Activated CD8-positive, alpha-beta memory T cell treated with anti-CD3 and anti-CD28 coated beads, Interleukin-2, amount 10 ng/mL, durations not matched to agents 7 days and 5 days (primary cell): Measurements from ENCODE around the gene CAMSAP1. TPM values are rescaled to one million over a fixed set of nuclear protein-coding genes. Genes with fewer than 3 reads are reported as not detected.
"Not testable (repeated sequence)": the region's sequence is repeated elsewhere in the genome, so short reads cannot be mapped to it uniquely, and the experiment has no call there.

Experiments used
- ATAC-seq: fragments of 150-1000 bp; cut with Tn5 transposase; one replicate; pipeline ENCODE4 v1.10.0; 2021; ENCODE audit warnings: moderate library complexity
- CTCF ChIA-PET: fragments of 350-600 bp; sonication (Branson Sonifier 250); formaldehyde crosslinking; loops from one replicate; lab custom pipeline; 2021; ENCODE audit warnings: antibody characterized with exemption; lab: Charles Lee
- DNase-seq: peaks from one replicate; pipeline ENCODE4 v3.0.0-alpha.2; 2020
- H3K27ac Mint-ChIP-seq: one replicate; pipeline ENCODE4 v1.8.0; 2021; ENCODE audit warnings: mild to moderate bottlenecking, mixed read lengths
- H3K27me3 Mint-ChIP-seq: one replicate; pipeline ENCODE4 v1.8.0; 2021; ENCODE audit warnings: mixed read lengths
- H3K36me3 Mint-ChIP-seq: one replicate; pipeline ENCODE4 v1.8.0; 2021; ENCODE audit warnings: mild to moderate bottlenecking, mixed read lengths
- H3K4me1 Mint-ChIP-seq: one replicate; pipeline ENCODE4 v1.8.0; 2021; ENCODE audit warnings: mixed read lengths
- H3K4me3 Mint-ChIP-seq: one replicate; pipeline ENCODE4 v1.8.0; 2021; ENCODE audit warnings: mild to moderate bottlenecking, moderate library complexity, mixed read lengths
- H3K9me3 Mint-ChIP-seq: one replicate; pipeline ENCODE4 v1.8.0; 2022; ENCODE audit warnings: low read depth, mixed read lengths
- total RNA-seq, 2 experiments: library from RNA; stranded (reverse); gene quantifications; one replicate each; pipeline ENCODE4 v1.2.3, GENCODE V29; 2021

CAMSAP1 gene
- total RNA-seq: 10 to 100 TPM; 20.3 to 22.7 TPM

- peak; percentile 92 for ATAC-seq
- H3K36me3 Mint-ChIP-seq: peaks cover 41% of the 10 kb centered on the region
- H3K9me3 Mint-ChIP-seq: peaks cover 2% of the 10 kb centered on the region
- DNase-seq: peak; percentile 95
- CTCF ChIA-PET: interaction anchor here (1.0 kb wide), 1 partner anchor 44 kb away, joined by 3 read pairs; no protein-coding TSS in a partner anchor
- H3K27ac Mint-ChIP-seq: peak within 1 kb of the TSS; percentile 53
- H3K4me3 Mint-ChIP-seq: peak within 1 kb of the TSS; percentile 72
- peaks cover 37% of the 10 kb centered on the region for H3K4me1 Mint-ChIP-seq
- H3K27me3 Mint-ChIP-seq: no peaks in the 10 kb centered on the region
These were observed at the start of gene CAMSAP1 for GRCh38 chr9:135907431-135908092. Gene CAMSAP1, minus strand, starts transcription at chr9:135907546. Its CDS starts 387 bp downstream, at chr9:135907159.

- CTCF ChIA-PET: no interaction called here
- no peak for ATAC-seq
- H3K4me3 Mint-ChIP-seq: no peak overlapping the region
These were observed 49.4 kb upstream of the CAMSAP1 start for GRCh38 chr9:135956802-135957174.

GRCh38 chr9:135955934-135956801, 48.8 kb upstream of the CAMSAP1 start:
- Mint-ChIP-seq H3K9me3 (no peaks in the 10 kb centered on the region), H3K4me3 (no peak overlapping the region), H3K27ac (peak overlapping the region; percentile 28), H3K4me1 (peaks cover 9% of the 10 kb centered on the region), H3K27me3 (no peaks in the 10 kb centered on the region), H3K36me3 (peaks cover 10% of the 10 kb centered on the region)
- DNase-seq (no peak), ATAC-seq (no peak)
- CTCF ChIA-PET: interaction anchor here (0.5 to 1.1 kb wide), 2 partner anchors 12 to 84 kb away, joined by 4 to 6 read pairs; no protein-coding TSS in a partner anchor

More at GRCh38 chr9:135956802-135957174, 49.4 kb upstream of the CAMSAP1 start:
- H3K36me3 Mint-ChIP-seq: peaks cover 10% of the 10 kb centered on the region
- H3K27ac Mint-ChIP-seq: no peak overlapping the region
- peaks cover 13% of the 10 kb centered on the region for H3K4me1 Mint-ChIP-seq
- no peaks in the 10 kb centered on the region for H3K9me3 Mint-ChIP-seq
- H3K27me3 Mint-ChIP-seq: no peaks in the 10 kb centered on the region
- no peak for DNase-seq

- DNase-seq (no peak), ATAC-seq (no peak)
- Mint-ChIP-seq H3K4me1 (no peaks in the 10 kb centered on the region), H3K4me3 (no peak overlapping the region), H3K9me3 (no peaks in the 10 kb centered on the region), H3K36me3 (peaks cover 13% of the 10 kb centered on the region), H3K27me3 (no peaks in the 10 kb centered on the region), H3K27ac (no peak overlapping the region)
- CTCF ChIA-PET: interaction anchor here (0.9 kb wide), 1 partner anchor 14 kb away, joined by 3 read pairs; no protein-coding TSS in a partner anchor
These were observed 45.4 kb upstream of the CAMSAP1 start for GRCh38 chr9:135952664-135953206.

GRCh38 chr9:135951889-135952663, 44.7 kb upstream of the CAMSAP1 start:
- DNase-seq (no peak), ATAC-seq (no peak)
- Mint-ChIP-seq H3K4me3 (no peak overlapping the region), H3K27ac (no peak overlapping the region), H3K4me1 (no peaks in the 10 kb centered on the region), H3K9me3 (no peaks in the 10 kb centered on the region), H3K36me3 (peaks cover 13% of the 10 kb centered on the region), H3K27me3 (no peaks in the 10 kb centered on the region)
- CTCF ChIA-PET: interaction anchor here (0.9 kb wide), 1 partner anchor 15 kb away, joined by 3 read pairs; no protein-coding TSS in a partner anchor

GRCh38 chr9:135951310-135951709, 44.0 kb upstream of the CAMSAP1 start:
- CTCF ChIA-PET, H3K27me3 Mint-ChIP-seq, H3K4me1 Mint-ChIP-seq, DNase-seq, H3K27ac Mint-ChIP-seq, H3K4me3 Mint-ChIP-seq, ATAC-seq, H3K9me3 Mint-ChIP-seq: not testable (repeated sequence)
- H3K36me3 Mint-ChIP-seq: peaks cover 12% of the 10 kb centered on the region

GRCh38 chr9:135950841-135951240, 43.5 kb upstream of the CAMSAP1 start:
- CTCF ChIA-PET: interaction anchor here (1.0 kb wide), 1 partner anchor 9 kb away, joined by 3 read pairs; no protein-coding TSS in a partner anchor
- peaks cover 15% of the 10 kb centered on the region for H3K36me3 Mint-ChIP-seq
- not testable (repeated sequence) for H3K4me3 Mint-ChIP-seq, H3K9me3 Mint-ChIP-seq, H3K27ac Mint-ChIP-seq, H3K27me3 Mint-ChIP-seq, DNase-seq, H3K4me1 Mint-ChIP-seq, ATAC-seq

GRCh38 chr9:135950135-135950682, 42.9 kb upstream of the CAMSAP1 start:
- no peak for DNase-seq
- H3K27me3 Mint-ChIP-seq: no peaks in the 10 kb centered on the region
- no peaks in the 10 kb centered on the region for H3K4me1 Mint-ChIP-seq
- CTCF ChIA-PET: interaction anchor here (0.8 to 1.0 kb wide), 2 partner anchors 9 to 47 kb away, joined by 3 read pairs; no protein-coding TSS in a partner anchor
- H3K36me3 Mint-ChIP-seq: peaks cover 21% of the 10 kb centered on the region
- H3K27ac Mint-ChIP-seq: no peak overlapping the region
- H3K4me3 Mint-ChIP-seq: no peak overlapping the region
- ATAC-seq: no peak
- H3K9me3 Mint-ChIP-seq: no peaks in the 10 kb centered on the region

GRCh38 chr9:135949501-135950134, 42.3 kb upstream of the CAMSAP1 start:
- peaks cover 19% of the 10 kb centered on the region for H3K36me3 Mint-ChIP-seq
- no peaks in the 10 kb centered on the region for H3K9me3 Mint-ChIP-seq
- no peak for ATAC-seq
- H3K27me3 Mint-ChIP-seq: no peaks in the 10 kb centered on the region
- CTCF ChIA-PET: interaction anchor here (0.8 to 1.0 kb wide), 2 partner anchors 10 to 48 kb away, joined by 3 read pairs; no protein-coding TSS in a partner anchor
- H3K4me1 Mint-ChIP-seq: no peaks in the 10 kb centered on the region
- no peak overlapping the region for H3K4me3 Mint-ChIP-seq
- DNase-seq: no peak
- no peak overlapping the region for H3K27ac Mint-ChIP-seq

- ATAC-seq: no peak
- H3K4me3 Mint-ChIP-seq: no peak overlapping the region
- H3K4me1 Mint-ChIP-seq: no peaks in the 10 kb centered on the region
- DNase-seq: no peak
- H3K9me3 Mint-ChIP-seq: no peaks in the 10 kb centered on the region
- H3K27ac Mint-ChIP-seq: no peak overlapping the region
- peaks cover 24% of the 10 kb centered on the region for H3K36me3 Mint-ChIP-seq
- H3K27me3 Mint-ChIP-seq: no peaks in the 10 kb centered on the region
- CTCF ChIA-PET: no interaction called here
These were observed 41.6 kb upstream of the CAMSAP1 start for GRCh38 chr9:135948968-135949367.

- ATAC-seq: no peak
- CTCF ChIA-PET: no interaction called here
- H3K4me1 Mint-ChIP-seq: no peaks in the 10 kb centered on the region
- no peaks in the 10 kb centered on the region for H3K27me3 Mint-ChIP-seq
- H3K9me3 Mint-ChIP-seq: no peaks in the 10 kb centered on the region
- no peak overlapping the region for H3K27ac Mint-ChIP-seq
- H3K4me3 Mint-ChIP-seq: no peak overlapping the region
- H3K36me3 Mint-ChIP-seq: peaks cover 27% of the 10 kb centered on the region
- DNase-seq: no peak
These were observed 41.1 kb upstream of the CAMSAP1 start for GRCh38 chr9:135948446-135948845.

GRCh38 chr9:135947582-135947981, 40.2 kb upstream of the CAMSAP1 start:
- DNase-seq: no peak
- Mint-ChIP-seq H3K9me3 (no peaks in the 10 kb centered on the region), H3K27me3 (no peaks in the 10 kb centered on the region), H3K27ac (no peak overlapping the region), H3K4me1 (no peaks in the 10 kb centered on the region), H3K36me3 (peaks cover 31% of the 10 kb centered on the region), H3K4me3 (no peak overlapping the region)
- CTCF ChIA-PET: no interaction called here
- ATAC-seq: no peak
